Activated T-cell treated with anti-CD3 and anti-CD28 coated beads for 24 hours (primary cell): ENCODE results near the gene C12orf43.
A peak's percentile ranks its signal among the peaks of the same experiment; 100 is the strongest.

Experiments
- DNase-seq: peaks from one replicate; pipeline ENCODE4 v3.0.0-alpha.2; 2020; ENCODE audit warnings: low read depth

C12orf43 gene

GRCh38 chr12:120978296-120979219 is 37.7 kb downstream of the C12orf43 start, which contains the start of gene HNF1A:
Gene HNF1A (plus strand): TSS chr12:120978543. CDS start chr12:120978769, 226 bp downstream.
- DNase-seq, result no peak

GRCh38 chr12:120977531-120978295 is 38.6 kb downstream of the C12orf43 start:
- no peak for DNase-seq

- DNase-seq, result no peak
These were observed 43.3 kb downstream of the C12orf43 start for GRCh38 chr12:120972870-120973543.

GRCh38 chr12:120971299-120972180 is 44.7 kb downstream of the C12orf43 start:
- DNase-seq, result peak; percentile 14

- no peak for DNase-seq
These were observed 46.0 kb downstream of the C12orf43 start for GRCh38 chr12:120970310-120970709.

GRCh38 chr12:120965534-120966091 is 50.7 kb downstream of the C12orf43 start:
- DNase-seq, result no peak

GRCh38 chr12:120964298-120964697 is 52.0 kb downstream of the C12orf43 start:
- DNase-seq, result no peak

- DNase-seq, result no peak
These were observed 53.7 kb downstream of the C12orf43 start for GRCh38 chr12:120962532-120963020.

GRCh38 chr12:120961604-120962531 is 54.4 kb downstream of the C12orf43 start:
- no peak for DNase-seq

- DNase-seq, result no peak
These were observed 55.6 kb downstream of the C12orf43 start for GRCh38 chr12:120960657-120961056.

GRCh38 chr12:120959111-120959878 is 57.0 kb downstream of the C12orf43 start:
- no peak for DNase-seq

- DNase-seq, result no peak
These were observed 59.5 kb downstream of the C12orf43 start for GRCh38 chr12:120956579-120957300.

GRCh38 chr12:120955232-120955631 is 61.1 kb downstream of the C12orf43 start:
- DNase-seq, result no peak

GRCh38 chr12:120950807-120951206 is 65.5 kb downstream of the C12orf43 start:
- no peak for DNase-seq
